NT2/D1 (cell line): ENCODE results near the gene L3MBTL4.

Experiments
- SUZ12 ChIP-seq: IDR thresholded peaks from 2 replicates; pipeline ENCODE4 v1.6.1; 2011; ENCODE audit not compliant: insufficient read length, insufficient read depth; ENCODE audit errors: extremely low read depth
- YY1 ChIP-seq: IDR thresholded peaks from 2 replicates; pipeline ENCODE4 v1.6.1; 2011; ENCODE audit not compliant: insufficient read length, insufficient read depth
- ZNF274 ChIP-seq: IDR thresholded peaks from 2 replicates; pipeline ENCODE4 v1.6.1; 2011; ENCODE audit warnings: mild to moderate bottlenecking, low read depth, low read length

GRCh38 chr18:6437937-6438818 is 23.5 kb upstream of the L3MBTL4 start:
- no peak for TF ChIP-seq YY1
- no peak for TF ChIP-seq SUZ12
- TF ChIP-seq ZNF274, result no peak
